Activated gamma-delta T cell treated with anti-CD3 and anti-CD28 coated beads, Interleukin-2, amount 50 U/mL, for 16 hours (primary cell): Measurements from ENCODE around the gene RPS6KL1.
"Not testable (repeated sequence)": the region's sequence is repeated elsewhere in the genome, so short reads cannot be mapped to it uniquely, and the experiment has no call there.

Experiments
- DNase-seq: peaks from one replicate; pipeline ENCODE4 v3.0.0-alpha.2; 2020; ENCODE audit warnings: low read depth

The RPS6KL1 gene

DNA sequence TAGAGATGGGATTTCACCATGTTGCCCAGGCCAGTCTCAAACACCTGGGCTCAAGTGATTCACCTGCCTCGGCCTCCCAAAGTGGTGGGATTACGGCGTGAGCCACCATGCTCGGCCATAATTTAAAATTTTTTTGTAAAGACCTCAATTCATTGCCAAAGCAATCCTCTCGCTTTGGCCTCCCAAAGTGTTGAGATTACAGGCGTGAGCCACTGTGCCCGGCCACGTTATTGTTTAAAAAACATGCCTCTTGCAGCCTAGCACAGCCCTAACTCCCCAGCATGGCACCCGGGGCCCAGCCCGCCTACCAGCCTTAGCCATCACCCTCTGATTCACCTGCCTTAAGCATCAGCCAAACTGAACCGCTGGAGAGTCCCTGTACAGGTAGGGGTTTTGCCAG is 13.1 kb upstream of the RPS6KL1 start:
- DNase-seq, result no peak

DNA sequence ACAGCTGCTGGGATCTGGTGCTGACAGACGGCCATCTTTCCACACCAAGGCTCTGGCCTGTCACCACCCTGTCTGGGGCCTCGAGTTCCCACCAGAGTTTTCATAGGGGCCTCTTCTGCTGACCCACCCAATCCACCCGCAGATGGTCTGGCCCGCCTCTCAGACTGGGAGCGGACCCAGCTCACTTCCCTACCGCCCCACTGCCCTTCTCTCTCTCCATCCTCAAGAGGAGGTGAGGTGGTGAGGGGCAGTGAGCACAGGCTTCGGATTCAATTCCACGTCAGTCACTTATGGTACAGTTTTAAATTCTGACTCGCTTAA is 12.3 kb upstream of the RPS6KL1 start:
- no peak for DNase-seq

DNA sequence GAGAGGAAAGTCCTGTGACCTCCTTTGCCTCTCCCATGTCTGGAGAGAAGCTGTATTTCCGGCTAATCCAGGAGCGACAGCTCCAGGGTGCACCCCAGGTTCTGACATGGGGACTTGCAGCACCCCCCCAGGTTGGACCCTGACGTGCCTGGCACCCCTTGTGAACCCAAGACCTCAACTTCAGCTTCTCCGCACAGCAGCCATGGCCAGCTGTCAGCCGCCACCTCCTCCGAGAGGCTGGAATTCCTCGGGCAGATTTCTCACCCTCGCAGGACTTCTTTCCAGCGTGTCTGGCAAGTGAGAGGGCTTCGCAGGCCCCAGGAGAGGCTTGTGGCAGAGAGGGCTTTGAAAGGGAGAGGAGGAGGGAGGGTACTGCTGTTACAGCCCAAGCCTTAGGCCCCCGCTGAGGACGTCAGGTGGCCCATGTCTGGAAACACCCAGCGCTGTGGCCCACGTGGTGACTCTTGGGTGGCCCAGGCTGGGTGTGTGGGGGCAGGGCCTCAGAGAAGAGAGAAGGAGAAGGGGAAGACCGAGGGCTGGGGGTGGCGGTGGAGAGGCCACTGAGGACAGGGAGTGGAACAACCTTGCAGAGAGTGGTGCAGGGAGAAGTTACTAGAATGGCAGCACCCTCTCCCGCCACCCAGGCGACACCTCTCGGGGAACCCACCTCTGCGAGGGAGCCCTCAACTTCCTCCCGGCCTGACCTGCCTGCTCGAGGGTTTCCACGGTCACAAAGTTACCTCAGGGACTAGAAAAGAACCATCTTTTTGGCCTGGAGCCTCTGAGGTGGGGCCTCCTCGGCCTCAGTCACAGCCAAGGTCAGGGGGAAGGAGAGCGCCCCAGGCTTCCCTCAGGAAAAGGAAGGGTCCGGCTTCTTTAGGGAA is 11.7 kb upstream of the RPS6KL1 start:
- no peak for DNase-seq

DNA sequence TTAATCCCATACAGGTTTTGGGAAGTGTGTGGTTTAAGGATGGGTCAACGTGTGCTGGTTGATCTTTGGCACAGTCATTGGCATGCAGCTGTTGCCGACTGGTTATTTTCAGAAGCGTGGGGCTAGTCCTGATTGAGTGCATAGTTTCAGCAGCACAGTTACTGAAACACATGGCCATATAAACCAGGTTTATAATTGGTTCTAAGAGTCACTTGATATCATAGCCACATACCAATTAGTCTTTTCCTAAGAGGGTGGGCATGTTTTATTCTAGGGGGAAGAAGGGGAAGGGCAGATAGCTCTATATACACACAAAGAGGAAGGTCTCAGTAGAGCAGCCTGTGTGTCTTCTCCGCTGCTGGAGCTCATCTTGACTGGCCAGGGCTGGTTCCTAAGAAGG is 11.0 kb upstream of the RPS6KL1 start:
- no peak for DNase-seq

DNA sequence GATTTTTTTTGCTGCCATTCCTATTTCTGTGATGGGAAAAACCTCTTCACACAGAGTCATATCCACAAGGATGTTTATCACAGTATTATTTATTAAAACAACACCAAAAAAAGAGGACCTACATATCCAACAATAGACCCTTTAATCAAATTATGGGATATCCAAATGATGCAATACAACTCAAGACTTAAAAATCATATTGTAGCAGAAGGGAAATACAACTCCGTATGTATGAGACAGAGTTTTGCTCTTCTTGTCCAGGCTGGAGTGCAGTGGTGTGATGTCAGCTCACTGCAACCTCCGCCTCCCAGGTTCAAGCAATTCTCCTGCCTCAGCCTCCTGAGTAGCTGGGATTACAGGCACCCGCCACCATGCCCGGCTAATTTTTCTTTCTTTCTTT is 9.9 kb upstream of the RPS6KL1 start:
- not testable (repeated sequence) for DNase-seq

DNA sequence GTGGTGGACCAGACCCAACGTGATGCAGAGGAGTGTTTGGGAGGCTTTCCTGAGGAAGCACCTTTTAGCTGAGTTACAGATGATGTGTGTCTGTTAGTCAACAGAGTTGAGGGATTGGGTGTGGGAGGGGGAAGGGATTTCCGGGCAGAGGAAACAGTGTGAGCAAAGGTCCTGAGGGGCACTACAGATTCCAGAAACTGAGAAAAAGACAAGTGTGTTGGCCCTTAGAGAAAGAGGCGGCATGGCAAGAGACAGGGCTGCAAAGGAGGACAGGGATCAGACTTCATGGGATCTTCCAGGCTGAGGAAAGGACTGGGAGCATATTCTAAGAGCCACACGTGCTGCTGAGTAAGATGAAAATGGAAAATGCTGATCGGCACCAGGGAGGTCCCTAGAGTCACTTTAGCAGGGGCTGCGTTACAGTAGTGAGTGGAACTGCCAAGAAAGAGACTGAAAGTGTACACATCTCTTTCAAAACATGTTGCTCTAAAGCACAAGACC is 9.4 kb upstream of the RPS6KL1 start:
- no peak for DNase-seq

DNA sequence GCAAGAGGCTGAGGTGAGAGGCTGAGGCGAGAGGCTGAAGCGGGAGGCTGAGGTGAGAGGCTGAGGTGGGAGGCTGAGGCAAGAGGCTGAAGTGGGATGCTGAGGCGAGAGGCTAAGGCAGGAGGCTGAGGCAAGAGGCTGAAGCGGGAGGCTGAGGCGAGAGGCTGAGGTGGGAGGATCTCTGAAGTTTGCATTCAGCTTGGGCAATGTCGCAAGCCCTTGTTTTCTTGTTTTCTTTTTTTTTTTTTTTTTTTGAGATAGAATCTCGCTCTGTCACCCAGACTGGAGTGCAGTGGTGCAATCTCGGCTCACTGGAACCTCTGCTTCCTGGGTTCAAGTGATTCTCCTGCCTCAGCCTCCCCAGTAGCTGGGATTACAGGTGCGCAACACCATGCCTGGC is 8.7 kb upstream of the RPS6KL1 start:
- DNase-seq, result not testable (repeated sequence)

DNA sequence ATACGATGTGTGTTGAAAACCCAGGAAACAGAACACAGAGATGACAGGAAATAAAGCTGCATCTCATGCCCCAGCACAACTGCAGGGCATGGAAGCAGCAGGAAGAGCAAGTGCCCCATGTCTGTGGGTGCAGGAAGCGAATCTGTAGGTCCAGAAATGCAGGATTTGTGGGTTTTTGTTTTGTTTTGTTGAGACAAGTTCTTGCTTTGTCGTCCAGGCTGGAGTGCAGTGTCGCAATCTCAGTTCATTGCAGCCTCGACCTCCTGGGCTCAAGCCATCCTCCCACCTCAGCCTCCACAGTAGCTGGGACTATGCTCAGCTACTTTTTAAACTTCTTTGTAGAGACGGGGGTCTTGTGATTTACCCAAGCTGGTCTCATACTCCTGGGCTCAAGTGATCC is 6.2 kb upstream of the RPS6KL1 start:
- DNase-seq, result no peak

DNA sequence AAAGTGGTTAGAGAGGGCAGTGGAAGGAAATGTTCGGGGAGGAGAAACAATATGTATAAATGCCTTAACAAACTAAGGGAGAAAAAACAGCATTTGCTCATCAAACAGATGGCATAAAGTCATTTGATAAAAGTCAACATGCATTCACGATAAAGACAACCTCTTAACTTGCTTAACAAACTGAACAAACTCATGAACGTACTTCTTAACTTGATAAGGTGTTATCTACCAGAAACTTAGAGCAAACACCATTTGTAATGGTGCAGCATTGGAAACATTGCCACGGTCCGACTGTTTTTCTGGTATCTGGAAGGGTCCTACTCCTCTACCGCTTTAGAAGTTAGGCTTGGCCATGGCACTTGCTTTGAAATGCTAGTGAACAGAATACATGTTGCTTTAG is 4.2 kb upstream of the RPS6KL1 start:
- no peak for DNase-seq

DNA sequence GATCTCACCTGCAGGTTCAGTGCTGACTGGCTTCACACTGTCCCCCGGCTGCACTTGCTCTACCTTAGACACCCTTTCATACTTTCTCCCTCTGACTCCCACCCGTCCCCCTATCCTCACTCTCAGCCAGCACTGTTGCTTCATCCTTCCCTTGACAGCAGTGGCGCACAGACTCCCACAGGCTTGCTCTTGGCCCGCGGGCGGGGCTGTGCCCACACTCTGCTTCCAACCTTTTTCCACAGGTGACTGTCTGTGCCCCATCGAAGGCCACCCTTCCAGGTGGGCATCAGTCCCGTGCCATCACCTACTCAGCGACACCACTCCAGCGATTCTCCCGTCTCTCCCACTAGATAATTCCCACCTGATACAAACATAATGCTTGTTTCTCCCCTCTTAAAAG is 1.0 kb upstream of the RPS6KL1 start:
- DNase-seq, result no peak

DNA sequence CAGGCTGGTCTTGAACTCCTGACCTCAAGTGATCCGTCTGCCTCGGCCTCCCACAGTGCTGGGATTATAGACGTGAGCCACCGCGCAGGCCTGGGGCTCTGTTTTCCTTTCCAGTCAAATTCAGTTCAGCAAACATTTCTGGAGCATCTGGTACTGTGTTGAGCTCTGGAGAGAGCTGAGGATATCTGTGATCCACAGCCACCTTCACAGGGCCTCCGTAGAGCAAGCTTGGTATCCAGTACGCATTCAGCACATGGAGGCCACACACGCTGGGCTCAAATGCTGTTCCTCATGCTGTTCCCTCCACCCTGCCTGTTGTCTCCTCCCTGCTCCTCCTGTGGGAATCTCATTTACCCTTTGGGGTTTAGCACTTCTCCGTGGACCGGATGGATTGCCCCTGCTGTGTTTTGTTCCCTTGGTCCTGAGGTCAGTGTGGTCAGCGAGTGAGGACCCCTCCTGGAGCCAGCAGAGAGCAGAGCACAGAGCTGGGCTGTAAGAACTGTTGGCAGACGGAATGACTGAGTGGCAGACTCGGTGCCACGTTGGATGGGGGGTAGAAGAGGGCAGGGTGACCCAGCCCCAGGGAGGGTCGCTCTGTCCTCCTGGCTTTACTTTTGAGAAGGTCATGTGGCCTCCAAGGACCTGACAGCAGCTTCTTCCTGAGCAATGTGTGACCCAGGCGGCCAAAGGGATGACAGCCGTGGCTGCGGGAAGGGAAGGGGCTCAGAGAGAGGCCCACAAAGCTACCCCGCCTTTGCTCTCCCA is 891 bp downstream of the RPS6KL1 start:
- no peak for DNase-seq

DNA sequence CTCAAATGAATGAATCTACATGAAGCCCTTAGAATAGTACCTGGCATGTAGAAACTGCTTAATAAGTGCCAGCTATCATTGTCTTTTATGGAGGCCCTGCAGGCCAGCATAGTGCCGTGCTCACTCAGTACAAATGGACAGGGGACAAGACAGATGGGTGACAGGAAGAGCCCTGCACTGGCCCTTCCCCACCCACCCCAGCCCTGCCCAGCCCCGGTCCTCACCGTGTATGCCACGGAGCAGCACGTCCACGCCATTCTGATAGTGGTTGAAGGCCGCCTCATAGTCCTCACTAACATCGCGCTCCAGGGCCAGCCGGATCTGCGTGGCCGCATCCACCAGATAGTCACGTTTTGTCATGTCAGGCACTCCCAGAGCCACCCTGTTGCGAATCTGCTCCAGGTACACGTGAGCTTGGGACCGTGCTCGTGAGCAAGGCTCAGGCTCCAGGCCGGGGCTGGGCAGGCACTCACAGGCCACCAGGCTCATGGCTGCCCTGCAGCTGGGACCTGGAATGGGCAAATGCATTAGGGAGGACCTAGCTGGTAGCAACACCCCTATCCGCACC is 1.9 kb downstream of the RPS6KL1 start:
- no peak for DNase-seq

DNA sequence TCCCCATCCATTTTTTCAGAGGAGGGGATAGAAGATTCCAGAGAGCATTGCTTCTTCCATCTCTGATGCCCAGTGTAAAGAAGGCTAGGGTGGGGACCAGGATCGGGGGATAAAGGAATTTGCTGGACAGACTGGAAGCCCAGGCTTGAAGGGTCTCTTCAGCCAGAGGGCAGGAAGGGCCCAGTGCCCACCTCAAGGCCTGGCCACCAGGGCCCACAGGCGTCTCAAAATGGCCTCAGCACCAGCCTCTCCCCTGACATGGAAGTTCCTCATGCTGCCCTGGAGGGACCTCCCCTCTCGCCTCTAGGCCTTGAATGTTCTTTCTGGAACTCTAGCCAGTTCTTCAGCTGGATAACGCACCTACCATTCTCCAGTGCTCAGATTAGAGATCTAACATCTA is 2.8 kb downstream of the RPS6KL1 start:
- DNase-seq, result no peak

DNA sequence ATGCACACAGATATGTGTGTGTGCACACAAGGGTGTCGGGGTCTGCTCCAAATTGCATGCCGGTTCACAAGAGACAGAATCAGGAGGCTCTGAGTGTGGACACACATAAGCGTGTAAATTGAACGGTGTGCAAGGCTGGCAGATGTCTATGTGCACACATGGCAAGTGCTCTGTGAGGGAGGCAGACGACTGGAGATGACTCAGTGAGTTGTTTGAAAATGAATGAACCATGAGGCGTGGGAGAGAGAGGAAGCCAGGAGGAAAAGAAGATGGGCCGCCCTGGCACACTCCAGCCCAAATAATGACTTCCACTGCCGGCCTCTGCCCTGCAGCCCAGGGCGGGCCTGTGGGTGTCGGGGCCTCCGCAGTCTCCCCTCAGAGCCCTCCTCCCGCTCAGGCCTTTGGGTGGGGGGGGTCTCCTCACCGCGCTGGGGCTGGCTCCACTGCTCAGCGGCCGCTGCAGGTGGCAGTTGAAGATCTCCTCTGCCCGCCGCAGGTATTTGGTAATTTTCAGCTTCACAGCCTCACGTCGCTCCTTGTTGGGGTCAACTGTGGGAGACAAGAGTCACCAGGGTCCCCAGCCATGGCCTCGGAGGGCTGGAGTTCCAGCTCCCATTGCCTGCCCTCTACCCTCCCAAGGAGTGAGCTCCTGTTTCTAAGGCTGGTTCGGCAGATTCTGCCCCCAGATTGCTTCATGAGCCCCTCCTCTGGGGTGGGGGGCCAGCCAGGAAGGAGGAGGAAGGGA is 3.5 kb downstream of the RPS6KL1 start:
- DNase-seq, result no peak

DNA sequence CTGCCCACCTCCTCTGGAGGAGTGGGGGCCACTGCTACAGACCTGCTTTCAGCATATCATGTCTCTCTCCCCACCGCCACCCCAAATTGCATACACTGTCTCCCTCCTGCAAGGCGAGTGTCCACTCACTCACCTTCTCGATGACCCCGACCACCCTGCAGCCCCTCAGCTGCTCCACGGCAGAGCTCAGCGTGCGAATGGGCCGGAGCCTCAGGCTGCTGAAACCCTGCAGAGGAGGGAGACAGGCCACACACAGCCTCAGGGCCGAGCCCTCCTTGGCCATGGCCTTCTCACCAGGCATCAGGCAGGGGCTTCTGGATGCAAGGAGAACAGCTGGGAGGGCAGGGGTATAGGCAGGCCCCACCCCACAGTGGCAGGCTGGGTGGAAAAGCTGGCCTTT is 4.7 kb downstream of the RPS6KL1 start:
- no peak for DNase-seq

DNA sequence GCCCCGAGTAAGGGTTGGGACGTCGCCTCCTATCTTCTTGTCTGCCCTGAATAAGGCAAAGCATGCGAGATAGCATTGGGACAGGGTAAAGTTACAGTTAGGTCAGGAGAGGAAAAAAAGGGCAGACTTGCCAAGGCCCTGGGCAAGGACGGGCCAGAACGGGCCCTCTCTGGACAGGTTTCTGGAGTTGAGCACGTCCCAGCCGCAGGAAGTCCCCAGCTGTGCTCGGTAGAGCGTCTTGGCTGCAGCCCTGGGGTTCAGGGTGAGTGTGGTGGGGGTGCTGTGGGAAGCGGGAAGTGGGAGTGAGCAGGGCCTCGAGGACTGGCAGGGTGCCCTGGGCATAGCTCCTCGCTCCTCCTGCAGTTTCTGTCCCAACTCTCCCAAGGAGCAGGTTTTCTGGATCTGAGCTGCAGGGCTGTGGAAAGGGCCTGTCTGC is 5.4 kb downstream of the RPS6KL1 start:
- DNase-seq, result no peak

DNA sequence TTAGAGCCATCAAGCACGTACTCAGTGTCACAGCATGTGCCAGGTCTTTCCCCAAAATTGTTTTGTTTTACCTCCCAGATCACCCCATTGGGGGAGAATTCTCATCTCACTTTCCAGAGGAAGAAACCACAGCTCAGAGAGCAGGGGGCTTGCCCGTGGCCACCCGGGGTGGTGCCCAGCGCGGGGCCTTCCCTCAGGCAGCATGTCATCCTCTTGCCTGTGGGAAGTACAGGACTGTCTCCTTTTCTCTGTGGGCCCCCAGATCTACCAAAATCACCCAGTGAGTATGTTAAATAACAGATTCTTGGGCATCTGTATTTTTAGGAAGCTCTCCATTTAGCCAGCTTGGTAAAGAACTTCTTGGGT is 5.9 kb downstream of the RPS6KL1 start:
- no peak for DNase-seq

DNA sequence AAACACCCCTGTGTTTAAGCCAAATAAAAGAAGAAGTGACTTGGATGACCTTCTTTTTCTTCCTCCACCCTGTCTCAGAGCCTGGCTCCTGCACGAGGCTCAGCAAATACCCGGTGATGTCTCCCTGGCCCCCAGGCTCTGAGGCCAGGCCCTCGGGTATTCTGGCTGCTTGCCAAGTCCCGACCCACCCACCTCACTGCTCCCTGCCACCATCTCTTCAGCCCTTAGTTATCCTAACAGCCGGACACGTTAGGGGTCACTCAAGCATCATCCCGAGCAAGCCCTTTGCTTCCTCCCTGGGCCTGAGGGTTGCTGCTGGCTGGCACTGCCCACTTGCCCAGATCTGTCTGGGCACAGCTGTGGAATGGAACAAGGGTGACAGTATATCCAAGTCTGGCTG is 7.2 kb downstream of the RPS6KL1 start:
- DNase-seq, result no peak

DNA sequence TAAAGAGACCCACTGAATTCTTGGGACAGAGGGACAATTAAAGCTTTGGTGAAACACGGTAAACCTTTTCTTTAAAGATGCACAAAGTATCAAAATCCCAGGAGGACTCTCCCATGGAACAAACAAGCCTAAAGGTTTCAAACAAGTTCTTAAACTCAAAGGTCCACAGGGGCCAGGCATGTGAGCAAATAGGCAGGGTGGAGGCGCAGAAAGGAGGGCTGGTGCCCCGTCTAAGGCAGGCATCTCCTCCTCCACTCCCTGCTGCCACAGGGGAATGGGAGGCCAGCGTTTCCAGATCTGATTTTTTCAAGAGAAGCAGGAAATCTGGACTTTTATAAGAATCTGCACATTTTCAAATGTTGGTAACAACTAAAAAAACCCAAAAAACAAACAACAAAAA is 7.6 kb downstream of the RPS6KL1 start:
- no peak for DNase-seq

DNA sequence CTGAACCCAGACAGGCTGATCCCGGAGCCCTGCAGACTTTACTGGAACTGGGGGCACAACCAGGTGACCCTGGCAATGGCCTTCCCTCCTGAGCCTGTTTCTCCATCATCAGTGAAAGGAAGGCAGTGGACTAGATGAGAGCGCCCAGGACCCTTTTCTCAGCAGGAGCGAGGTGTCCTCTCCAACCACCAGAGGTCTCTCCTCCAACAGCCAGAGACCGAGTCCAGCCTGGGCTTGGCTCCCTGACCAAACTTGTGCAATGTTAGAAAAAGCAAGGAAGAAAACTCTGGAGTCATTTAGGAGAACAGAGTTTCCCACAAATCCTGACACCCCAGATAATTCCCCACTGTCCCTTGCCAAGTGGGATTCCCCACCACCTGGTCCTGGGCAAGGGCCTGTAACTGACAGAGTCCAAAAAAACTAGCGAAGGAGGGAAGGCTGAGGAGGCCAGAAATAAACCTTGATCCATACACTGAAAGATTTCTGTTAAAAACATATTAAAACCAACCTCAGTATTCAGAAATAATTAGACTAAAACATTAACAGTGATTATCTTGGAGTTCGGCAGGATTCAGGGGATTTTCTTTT is 9.0 kb downstream of the RPS6KL1 start:
- no peak for DNase-seq

DNA sequence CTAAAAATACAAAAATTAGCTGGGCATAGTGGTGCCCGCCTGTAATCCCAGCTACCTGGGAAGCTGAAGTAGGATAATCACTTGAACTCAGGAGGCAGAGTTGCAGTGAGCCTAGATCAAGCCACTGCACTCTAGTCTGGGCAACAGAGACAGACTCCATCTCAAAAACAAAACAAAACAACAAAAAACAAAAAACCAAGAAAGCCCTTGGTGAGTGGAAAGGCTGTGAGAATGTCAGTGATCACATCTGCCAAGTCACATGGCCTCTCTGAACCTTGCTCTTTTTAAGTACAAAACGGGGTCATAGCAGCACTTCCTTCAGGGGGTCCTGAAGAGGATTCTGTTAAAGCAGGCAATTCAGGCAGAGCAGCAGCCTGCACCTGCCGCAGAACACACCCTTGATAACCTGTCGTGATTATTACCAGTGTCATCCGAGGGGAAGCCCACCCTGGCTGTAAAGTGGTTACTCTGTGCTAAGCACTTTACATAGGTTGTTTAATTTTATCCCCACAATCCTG is 9.6 kb downstream of the RPS6KL1 start:
- no peak for DNase-seq

DNA sequence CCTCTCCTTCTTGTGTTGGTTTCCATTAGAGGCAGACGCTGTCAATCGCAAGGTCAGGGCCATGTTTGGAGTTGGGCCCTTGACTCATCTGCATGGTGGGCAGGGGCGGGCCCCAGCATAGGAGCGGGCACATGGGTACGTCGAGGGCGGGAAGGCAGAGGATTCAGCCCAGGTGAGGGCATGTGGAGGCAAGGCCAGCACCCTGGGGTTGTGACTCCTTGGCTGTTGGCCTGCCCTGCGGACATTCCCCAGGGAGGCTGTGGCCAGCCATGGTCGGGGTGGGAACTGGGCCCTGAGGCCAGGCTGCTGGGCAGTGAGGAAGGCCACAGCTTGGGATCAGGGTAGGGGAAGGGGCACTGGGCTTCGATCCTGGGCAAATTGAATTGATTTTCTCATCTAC is 10.3 kb downstream of the RPS6KL1 start:
- DNase-seq, result no peak
